ENCODE measurements around the gene PLIN5. TPM values are rescaled to one million over a fixed set of nuclear protein-coding genes. Genes with fewer than 3 reads are reported as not detected.

PLIN5 gene
- total RNA-seq, 1 donor from 2014 or later = 17.1 TPM

- no peak overlapping the region for H3K4me3 ChIP-seq
These were observed 19.3 kb downstream of the PLIN5 start for GRCh38 chr19:4515732-4516131.

GRCh38 chr19:4513248-4513647 lies 21.8 kb downstream of the PLIN5 start:
- H3K36me3 ChIP-seq = no peaks in the 10 kb centered on the region
- H3K4me1 ChIP-seq = peaks cover 2 to 7% of the 10 kb centered on the region in 2 donors
- no peak overlapping the region for H3K27ac ChIP-seq
- intact Hi-C loops (cut with DNase I) = no loop called here
- DNase-seq (ENCODE audit: low spot score in 2 of 2) = no peak
- no peak for TF ChIP-seq CTCF (IDR thresholded peaks at IDR 0.05)
- H3K9me3 ChIP-seq = no peaks in the 10 kb centered on the region
- H3K27me3 ChIP-seq = no peaks in the 10 kb centered on the region
- no peak overlapping the region for H3K4me3 ChIP-seq

More at GRCh38 chr19:4515732-4516131, 19.3 kb downstream of the PLIN5 start:
- Histone ChIP-seq H3K27ac (no peak overlapping the region), H3K4me1 (peaks cover 3 to 13% of the 10 kb centered on the region in 2 donors), H3K27me3 (no peaks in the 10 kb centered on the region), H3K9me3 (no peaks in the 10 kb centered on the region), H3K36me3 (no peaks in the 10 kb centered on the region)
- intact Hi-C loops (cut with DNase I) = no loop called here
- no peak for DNase-seq (ENCODE audit: low spot score in 2 of 2)
- TF ChIP-seq CTCF (IDR thresholded peaks at IDR 0.05) = no peak

GRCh38 chr19:4512070-4512469 lies 23.0 kb downstream of the PLIN5 start:
- Histone ChIP-seq H3K27me3 (no peaks in the 10 kb centered on the region), H3K4me1 (no peaks in the 10 kb centered on the region), H3K27ac (no peak overlapping the region), H3K36me3 (no peaks in the 10 kb centered on the region), H3K9me3 (no peaks in the 10 kb centered on the region), H3K4me3 (no peak overlapping the region)
- intact Hi-C loops (cut with DNase I) = no loop called here
- TF ChIP-seq CTCF (IDR thresholded peaks at IDR 0.05) = no peak
- no peak for DNase-seq (ENCODE audit: low spot score in 2 of 2)

GRCh38 chr19:4511300-4512054 lies 23.5 kb downstream of the PLIN5 start:
- H3K4me1 ChIP-seq = no peaks in the 10 kb centered on the region
- no peak overlapping the region for H3K27ac ChIP-seq
- H3K9me3 ChIP-seq = no peaks in the 10 kb centered on the region
- no peak for DNase-seq (ENCODE audit: low spot score in 2 of 2)
- no peaks in the 10 kb centered on the region for H3K27me3 ChIP-seq
- H3K4me3 ChIP-seq = no peak overlapping the region
- TF ChIP-seq CTCF (IDR thresholded peaks at IDR 0.05) = no peak
- intact Hi-C loops (cut with DNase I) = no loop called here
- H3K36me3 ChIP-seq = no peaks in the 10 kb centered on the region

GRCh38 chr19:4510435-4511255 lies 24.4 kb downstream of the PLIN5 start:
- intact Hi-C loops (cut with DNase I) = no loop called here
- Histone ChIP-seq H3K4me3 (no peak overlapping the region), H3K36me3 (no peaks in the 10 kb centered on the region), H3K9me3 (no peaks in the 10 kb centered on the region), H3K4me1 (no peaks in the 10 kb centered on the region), H3K27ac (no peak overlapping the region), H3K27me3 (no peaks in the 10 kb centered on the region)
- no peak for TF ChIP-seq CTCF (IDR thresholded peaks at IDR 0.05)
- DNase-seq (ENCODE audit: low spot score in 2 of 2) = no peak
